Stimulated activated memory B cell treated with anti-CD40 and anti-IgM and Interleukin-4, amounts not matched to agents 10 μg/mL and 1 μg/mL and 100 μg/mL, for 72 hours (primary cell): ENCODE measurements around the gene NUDT7.

Experiments
- ATAC-seq: fragments of 150-1000 bp; cut with Tn5 transposase; 2 replicates; pipeline ENCODE4 v1.10.0; 2021
- H3K27ac Mint-ChIP-seq: one replicate; pipeline ENCODE4 v1.8.0; 2022; ENCODE audit warnings: mild to moderate bottlenecking, mixed read lengths
- H3K27me3 Mint-ChIP-seq: one replicate; pipeline ENCODE4 v1.8.0; 2022; ENCODE audit warnings: mixed read lengths
- H3K36me3 Mint-ChIP-seq: one replicate; pipeline ENCODE4 v1.8.0; 2022; ENCODE audit warnings: mixed read lengths
- H3K4me1 Mint-ChIP-seq: one replicate; pipeline ENCODE4 v1.8.0; 2022; ENCODE audit warnings: mixed read lengths
- H3K4me3 Mint-ChIP-seq: one replicate; pipeline ENCODE4 v1.8.0; 2022; ENCODE audit warnings: mild to moderate bottlenecking, moderate library complexity, mixed read lengths
- H3K9me3 Mint-ChIP-seq: one replicate; pipeline ENCODE4 v1.8.0; 2022; ENCODE audit warnings: mixed read lengths

The NUDT7 gene

GRCh38 chr16:77748421-77749005 lies 26.2 kb downstream of the NUDT7 start:
- Mint-ChIP-seq H3K27me3 (peaks cover 19% of the 10 kb centered on the region), H3K4me1 (no peaks in the 10 kb centered on the region), H3K27ac (no peak overlapping the region), H3K4me3 (no peak overlapping the region), H3K36me3 (no peaks in the 10 kb centered on the region), H3K9me3 (no peaks in the 10 kb centered on the region)
- no peak for ATAC-seq

- Mint-ChIP-seq H3K27me3 (peaks cover 19% of the 10 kb centered on the region), H3K27ac (no peak overlapping the region)
- no peak for ATAC-seq
Measured at GRCh38 chr16:77749415-77749814, 27.1 kb downstream of the NUDT7 start.

DNA sequence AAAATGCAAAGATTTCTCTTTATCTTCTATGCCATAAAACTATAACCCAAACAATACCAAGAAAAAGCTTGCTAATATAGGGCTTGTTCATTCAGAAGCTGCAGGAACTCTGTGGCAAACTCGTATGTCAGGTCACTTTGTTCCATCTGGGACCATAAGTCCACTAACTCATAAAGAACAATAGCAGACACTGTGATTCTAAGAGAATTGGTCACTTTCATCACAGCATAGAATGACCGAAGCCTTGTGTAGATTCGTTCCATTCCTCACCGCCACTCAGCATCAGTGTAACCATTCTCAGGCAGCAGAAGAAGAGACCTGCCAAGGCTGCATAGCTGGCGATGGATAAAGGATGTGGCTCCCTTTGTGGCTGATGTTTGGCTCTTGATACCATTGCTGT lies 35.7 kb downstream of the NUDT7 start:
- no peak overlapping the region for H3K27ac Mint-ChIP-seq
- H3K9me3 Mint-ChIP-seq, result no peaks in the 10 kb centered on the region
- no peak overlapping the region for H3K4me3 Mint-ChIP-seq
- no peaks in the 10 kb centered on the region for H3K27me3 Mint-ChIP-seq
- H3K36me3 Mint-ChIP-seq, result no peaks in the 10 kb centered on the region
- ATAC-seq, result no peak
- no peaks in the 10 kb centered on the region for H3K4me1 Mint-ChIP-seq

More at GRCh38 chr16:77749415-77749814, 27.1 kb downstream of the NUDT7 start:
- Mint-ChIP-seq H3K4me3 (no peak overlapping the region), H3K9me3 (no peaks in the 10 kb centered on the region), H3K4me1 (no peaks in the 10 kb centered on the region), H3K36me3 (no peaks in the 10 kb centered on the region)

GRCh38 chr16:77758508-77758907 lies 36.2 kb downstream of the NUDT7 start:
- Mint-ChIP-seq H3K36me3 (no peaks in the 10 kb centered on the region), H3K4me1 (no peaks in the 10 kb centered on the region), H3K9me3 (no peaks in the 10 kb centered on the region), H3K27ac (no peak overlapping the region), H3K27me3 (no peaks in the 10 kb centered on the region), H3K4me3 (no peak overlapping the region)
- ATAC-seq, result no peak

DNA sequence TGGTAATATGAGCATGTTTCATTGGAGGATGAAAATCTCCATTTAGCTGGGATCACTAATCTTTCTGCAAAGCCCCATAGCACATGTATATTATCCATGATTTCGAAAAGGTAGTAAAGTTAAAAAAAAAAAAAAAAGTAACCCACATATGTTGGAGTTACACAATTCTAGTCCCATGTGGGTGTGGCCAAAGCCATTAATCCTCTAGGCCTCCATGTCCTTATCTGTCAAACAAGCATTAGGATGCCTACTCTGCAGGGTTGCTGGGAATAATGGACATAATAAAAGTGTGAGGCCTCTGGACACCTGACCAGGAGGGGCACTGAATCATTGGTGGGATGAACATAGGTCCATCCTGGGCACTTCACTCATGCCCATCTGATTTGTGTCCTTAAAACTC lies 36.9 kb downstream of the NUDT7 start:
- H3K36me3 Mint-ChIP-seq, result no peaks in the 10 kb centered on the region
- H3K27ac Mint-ChIP-seq, result no peak overlapping the region
- no peaks in the 10 kb centered on the region for H3K4me1 Mint-ChIP-seq
- no peak overlapping the region for H3K4me3 Mint-ChIP-seq
- H3K9me3 Mint-ChIP-seq, result no peaks in the 10 kb centered on the region
- no peaks in the 10 kb centered on the region for H3K27me3 Mint-ChIP-seq
- ATAC-seq, result no peak

- no peak overlapping the region for H3K4me3 Mint-ChIP-seq
- no peaks in the 10 kb centered on the region for H3K27me3 Mint-ChIP-seq
- ATAC-seq, result no peak
- H3K36me3 Mint-ChIP-seq, result no peaks in the 10 kb centered on the region
- H3K27ac Mint-ChIP-seq, result no peak overlapping the region
- no peaks in the 10 kb centered on the region for H3K4me1 Mint-ChIP-seq
- no peaks in the 10 kb centered on the region for H3K9me3 Mint-ChIP-seq
Measured at GRCh38 chr16:77759821-77760220, 37.5 kb downstream of the NUDT7 start.

DNA sequence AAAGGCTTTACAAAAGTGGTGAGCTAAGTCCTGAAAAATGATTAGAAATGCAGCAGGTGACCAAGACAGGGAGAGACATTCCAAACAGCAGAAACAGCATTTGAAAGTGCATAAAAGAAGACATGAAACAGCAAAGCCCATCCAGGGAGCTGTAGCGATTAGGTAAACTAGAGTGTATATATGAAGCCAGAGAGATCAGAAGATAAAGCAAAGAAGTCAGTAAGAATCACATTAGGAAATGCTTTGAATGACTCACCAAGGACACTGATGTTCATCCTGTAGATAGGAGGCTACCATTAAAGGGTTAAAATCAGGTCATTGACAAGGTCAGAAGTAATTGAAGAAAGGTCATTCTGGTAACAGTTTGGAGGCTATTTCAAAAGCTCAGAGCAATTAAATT lies 38.5 kb downstream of the NUDT7 start:
- Mint-ChIP-seq H3K36me3 (no peaks in the 10 kb centered on the region), H3K4me1 (no peaks in the 10 kb centered on the region), H3K27me3 (no peaks in the 10 kb centered on the region), H3K9me3 (no peaks in the 10 kb centered on the region), H3K4me3 (no peak overlapping the region), H3K27ac (no peak overlapping the region)
- ATAC-seq, result no peak

- H3K36me3 Mint-ChIP-seq, result no peaks in the 10 kb centered on the region
- H3K4me1 Mint-ChIP-seq, result no peaks in the 10 kb centered on the region
- no peak overlapping the region for H3K27ac Mint-ChIP-seq
- no peak overlapping the region for H3K4me3 Mint-ChIP-seq
- no peaks in the 10 kb centered on the region for H3K9me3 Mint-ChIP-seq
- no peak for ATAC-seq
- no peaks in the 10 kb centered on the region for H3K27me3 Mint-ChIP-seq
Measured at GRCh38 chr16:77761204-77761603, 38.9 kb downstream of the NUDT7 start.

GRCh38 chr16:77762262-77762661 lies 39.9 kb downstream of the NUDT7 start:
- Mint-ChIP-seq H3K36me3 (no peaks in the 10 kb centered on the region), H3K9me3 (no peaks in the 10 kb centered on the region), H3K27me3 (no peaks in the 10 kb centered on the region), H3K27ac (no peak overlapping the region), H3K4me1 (no peaks in the 10 kb centered on the region), H3K4me3 (no peak overlapping the region)
- no peak for ATAC-seq

GRCh38 chr16:77763994-77764393 lies 41.7 kb downstream of the NUDT7 start:
- H3K27me3 Mint-ChIP-seq, result no peaks in the 10 kb centered on the region
- no peak overlapping the region for H3K4me3 Mint-ChIP-seq
- no peak overlapping the region for H3K27ac Mint-ChIP-seq
- H3K36me3 Mint-ChIP-seq, result no peaks in the 10 kb centered on the region
- no peaks in the 10 kb centered on the region for H3K4me1 Mint-ChIP-seq
- no peaks in the 10 kb centered on the region for H3K9me3 Mint-ChIP-seq
- no peak for ATAC-seq

GRCh38 chr16:77767211-77767610 lies 44.9 kb downstream of the NUDT7 start:
- Mint-ChIP-seq H3K36me3 (no peaks in the 10 kb centered on the region), H3K27ac (no peak overlapping the region), H3K9me3 (no peaks in the 10 kb centered on the region), H3K27me3 (no peaks in the 10 kb centered on the region), H3K4me1 (no peaks in the 10 kb centered on the region), H3K4me3 (no peak overlapping the region)
- no peak for ATAC-seq

DNA sequence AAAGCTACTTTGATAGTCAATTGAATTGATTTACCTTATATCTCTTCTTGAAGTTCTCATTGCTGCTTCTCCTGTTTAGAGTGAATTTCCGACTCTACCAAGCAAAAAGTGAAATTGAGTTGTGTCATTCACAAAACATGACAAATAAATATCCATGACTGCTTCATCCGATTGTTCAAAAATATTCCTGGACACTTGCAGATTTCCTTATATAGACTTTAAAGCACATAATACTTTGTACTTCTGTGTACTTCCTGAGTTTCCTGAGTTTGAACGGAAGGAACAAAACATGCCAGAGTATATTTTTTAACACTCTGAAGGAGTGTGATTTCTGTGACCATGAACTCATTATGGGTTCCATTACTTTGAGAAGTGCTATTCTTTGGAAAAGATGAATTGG lies 45.5 kb downstream of the NUDT7 start:
- no peaks in the 10 kb centered on the region for H3K9me3 Mint-ChIP-seq
- H3K4me3 Mint-ChIP-seq, result no peak overlapping the region
- H3K27me3 Mint-ChIP-seq, result no peaks in the 10 kb centered on the region
- ATAC-seq, result no peak
- no peaks in the 10 kb centered on the region for H3K4me1 Mint-ChIP-seq
- H3K27ac Mint-ChIP-seq, result no peak overlapping the region
- H3K36me3 Mint-ChIP-seq, result no peaks in the 10 kb centered on the region

- Mint-ChIP-seq H3K27me3 (peaks cover 26% of the 10 kb centered on the region), H3K4me3 (no peak overlapping the region), H3K27ac (no peak overlapping the region), H3K4me1 (no peaks in the 10 kb centered on the region), H3K36me3 (no peaks in the 10 kb centered on the region), H3K9me3 (no peaks in the 10 kb centered on the region)
- no peak for ATAC-seq
Measured at GRCh38 chr16:77775911-77776909, 53.9 kb downstream of the NUDT7 start.

GRCh38 chr16:77777745-77778144 lies 55.4 kb downstream of the NUDT7 start:
- no peak overlapping the region for H3K27ac Mint-ChIP-seq
- no peaks in the 10 kb centered on the region for H3K36me3 Mint-ChIP-seq
- peaks cover 26% of the 10 kb centered on the region for H3K27me3 Mint-ChIP-seq
- no peaks in the 10 kb centered on the region for H3K4me1 Mint-ChIP-seq
- H3K4me3 Mint-ChIP-seq, result no peak overlapping the region
- no peak for ATAC-seq
- H3K9me3 Mint-ChIP-seq, result no peaks in the 10 kb centered on the region

- ATAC-seq, result no peak
- Mint-ChIP-seq H3K27ac (no peak overlapping the region), H3K4me1 (no peaks in the 10 kb centered on the region), H3K27me3 (peaks cover 17% of the 10 kb centered on the region), H3K4me3 (no peak overlapping the region), H3K9me3 (no peaks in the 10 kb centered on the region), H3K36me3 (no peaks in the 10 kb centered on the region)
Measured at GRCh38 chr16:77780378-77780837, 58.1 kb downstream of the NUDT7 start.

DNA sequence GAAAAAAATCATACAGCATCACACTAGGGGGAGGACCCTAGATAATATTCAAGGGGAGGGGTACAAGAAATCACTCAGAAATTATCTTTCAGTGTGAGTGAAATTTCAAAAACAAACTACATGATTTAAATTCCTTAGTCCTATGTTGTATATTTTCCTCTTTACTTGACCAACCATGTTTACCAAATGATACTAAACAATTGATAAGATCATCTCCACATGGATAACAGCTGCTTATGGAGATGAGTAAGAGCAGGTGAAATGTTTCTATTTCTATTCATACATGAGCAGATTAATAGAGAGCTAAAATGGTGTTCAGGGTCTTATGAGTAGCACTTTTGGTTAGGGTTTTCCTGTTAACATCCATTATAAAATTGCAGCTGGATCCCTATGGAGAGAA lies 58.8 kb downstream of the NUDT7 start:
- H3K4me3 Mint-ChIP-seq, result no peak overlapping the region
- no peaks in the 10 kb centered on the region for H3K36me3 Mint-ChIP-seq
- no peaks in the 10 kb centered on the region for H3K9me3 Mint-ChIP-seq
- H3K27me3 Mint-ChIP-seq, result peaks cover 16% of the 10 kb centered on the region
- no peaks in the 10 kb centered on the region for H3K4me1 Mint-ChIP-seq
- no peak for ATAC-seq
- H3K27ac Mint-ChIP-seq, result no peak overlapping the region
